ENCODE results near the gene CCDC27.

The CCDC27 gene

GRCh38 chr1:3753656-3754454 is 1.6 kb downstream of the CCDC27 start:
- no peak for TF ChIP-seq CTCF (IDR thresholded peaks at IDR 0.05; ENCODE audit: insufficient read depth, low read depth, low read length, missing control alignments)
- DNase-seq (ENCODE audit: low read depth), result no peak
- no peak overlapping the region for H3K4me3 ChIP-seq (ENCODE audit: low read length)

- no peak for DNase-seq (ENCODE audit: low read depth)
- TF ChIP-seq CTCF (IDR thresholded peaks at IDR 0.05; ENCODE audit: insufficient read depth, low read depth, low read length, missing control alignments), result no peak
These were observed 4.1 kb downstream of the CCDC27 start for GRCh38 chr1:3756394-3756793.

GRCh38 chr1:3759164-3759563 is 6.9 kb downstream of the CCDC27 start:
- DNase-seq (ENCODE audit: low read depth), result no peak
- TF ChIP-seq CTCF (IDR thresholded peaks at IDR 0.05; ENCODE audit: insufficient read depth, low read depth, low read length, missing control alignments), result no peak
- no peak overlapping the region for H3K4me3 ChIP-seq (ENCODE audit: low read length)

More at GRCh38 chr1:3756394-3756793, 4.1 kb downstream of the CCDC27 start:
- no peak overlapping the region for H3K4me3 ChIP-seq (ENCODE audit: low read length)

DNA sequence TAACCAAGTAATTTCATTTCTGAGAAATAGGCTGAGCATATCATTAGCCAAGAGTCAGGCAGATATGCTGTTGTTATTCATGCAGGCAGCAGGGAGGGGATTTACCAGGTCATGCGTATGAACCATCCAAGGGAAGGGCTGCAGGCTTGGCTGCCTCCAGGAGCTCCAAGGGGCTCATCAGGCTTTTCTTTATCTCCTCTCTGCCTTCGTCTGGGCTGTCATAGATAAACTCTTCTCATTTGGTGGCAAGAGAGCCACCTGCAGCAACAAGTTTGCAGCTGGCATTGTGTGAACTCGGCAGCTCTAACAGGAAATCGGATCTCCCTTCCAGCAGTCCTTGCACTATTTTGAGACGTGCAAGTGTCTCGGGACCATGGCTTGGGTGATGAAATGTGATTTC is 7.5 kb downstream of the CCDC27 start:
- DNase-seq (ENCODE audit: low read depth), result no peak
- H3K4me3 ChIP-seq (ENCODE audit: low read length), result no peak overlapping the region
- TF ChIP-seq CTCF (IDR thresholded peaks at IDR 0.05; ENCODE audit: insufficient read depth, low read depth, low read length, missing control alignments), result no peak

DNA sequence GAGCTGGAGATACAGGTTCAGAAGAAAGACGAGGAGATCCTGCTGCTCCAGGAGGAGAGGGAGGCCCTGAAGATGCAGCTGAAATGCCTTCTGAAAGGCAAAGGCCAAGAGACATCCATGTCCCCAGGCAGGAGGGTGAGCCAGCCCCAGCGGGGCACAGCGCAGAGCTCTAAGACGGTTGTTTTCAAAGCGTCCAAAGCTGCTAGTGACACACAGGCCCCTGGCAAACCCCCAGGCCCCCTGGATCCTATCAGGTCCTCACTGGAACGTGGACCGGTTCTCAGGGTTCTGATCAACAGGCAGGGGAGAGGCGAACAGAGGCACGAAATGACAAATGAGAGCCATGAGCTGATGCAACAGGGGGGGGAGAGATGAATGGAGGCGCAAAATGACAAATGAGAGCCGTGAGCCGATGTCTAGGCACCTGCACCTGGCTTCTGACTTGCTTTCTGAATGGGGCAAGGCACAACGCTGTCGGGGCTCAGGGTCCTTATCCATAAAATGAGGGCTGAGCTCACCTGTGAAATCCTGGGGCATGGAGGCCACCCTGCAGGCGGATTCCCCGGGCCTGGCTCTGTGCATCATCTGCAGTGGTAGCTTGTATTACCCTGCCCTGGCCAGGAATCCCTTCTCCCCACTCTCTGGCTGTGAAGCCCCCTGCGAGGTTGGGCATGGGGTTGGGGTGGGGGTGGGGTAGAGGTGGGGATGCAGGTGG is 9.2 kb downstream of the CCDC27 start:
- no peak for TF ChIP-seq CTCF (IDR thresholded peaks at IDR 0.05; ENCODE audit: insufficient read depth, low read depth, low read length, missing control alignments)
- H3K4me3 ChIP-seq (ENCODE audit: low read length), result no peak overlapping the region
- DNase-seq (ENCODE audit: low read depth), result no peak

DNA sequence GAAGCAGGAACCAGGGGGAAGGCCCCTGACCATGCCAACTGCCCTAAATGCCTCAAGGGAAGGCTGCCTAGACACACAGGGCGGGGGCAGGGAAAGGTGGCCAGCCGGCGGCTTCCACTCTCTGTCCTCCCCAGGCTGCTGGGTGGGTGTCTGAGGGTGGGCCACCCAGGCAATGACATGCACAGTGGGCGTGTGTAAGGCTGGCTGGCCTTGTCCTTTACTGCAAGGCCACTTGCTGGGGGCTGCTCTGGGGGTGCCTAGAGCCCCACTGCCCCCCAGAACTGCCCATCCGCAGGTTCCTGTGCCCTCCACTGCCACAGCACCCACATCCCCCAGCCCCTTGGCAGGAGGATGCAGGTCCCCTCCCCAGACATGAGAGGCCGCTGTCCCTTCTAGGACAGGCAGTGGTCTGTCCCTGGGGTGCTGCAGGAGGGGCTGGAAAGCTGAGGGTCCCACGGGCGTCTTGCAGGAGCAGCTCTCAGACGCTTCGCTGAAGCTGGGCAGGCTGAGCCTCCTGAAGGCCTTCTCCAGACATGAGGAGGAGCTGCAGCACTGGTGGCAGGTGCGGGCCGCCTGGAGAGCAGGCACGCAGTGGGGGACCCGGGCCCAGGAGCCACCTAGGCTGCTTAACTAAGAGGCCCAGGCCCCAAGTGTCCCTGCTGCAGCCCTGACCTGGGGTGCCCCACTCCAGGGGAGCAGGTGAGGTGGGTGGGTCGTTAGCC is 10.1 kb downstream of the CCDC27 start:
- TF ChIP-seq CTCF (IDR thresholded peaks at IDR 0.05; ENCODE audit: insufficient read depth, low read depth, low read length, missing control alignments), result no peak
- no peak overlapping the region for H3K4me3 ChIP-seq (ENCODE audit: low read length)
- no peak for DNase-seq (ENCODE audit: low read depth)
